Middle frontal gyrus (tissue), 1 donor: ENCODE measurements around the gene ADRA2A.

Experiments
- DNase-seq: peaks from one replicate; pipeline ENCODE4 v3.0.0-alpha.2; 2015; ENCODE audit warnings: low spot score; ENCODE audit errors: extremely low spot score

Gene ADRA2A

GRCh38 chr10:111109501-111110242 is 32.8 kb downstream of the ADRA2A start:
- no peak for DNase-seq

GRCh38 chr10:111110771-111111170 is 33.9 kb downstream of the ADRA2A start:
- no peak for DNase-seq

- DNase-seq = no peak
These were observed 35.5 kb downstream of the ADRA2A start for GRCh38 chr10:111112333-111112732.

- DNase-seq = no peak
These were observed 36.6 kb downstream of the ADRA2A start for GRCh38 chr10:111113238-111113960.

GRCh38 chr10:111113961-111114757 is 37.3 kb downstream of the ADRA2A start:
- DNase-seq = no peak

GRCh38 chr10:111114758-111115500 is 38.1 kb downstream of the ADRA2A start:
- no peak for DNase-seq

GRCh38 chr10:111116211-111116610 is 39.4 kb downstream of the ADRA2A start:
- DNase-seq = no peak

- no peak for DNase-seq
These were observed 40.1 kb downstream of the ADRA2A start for GRCh38 chr10:111116762-111117445.

- DNase-seq = no peak
These were observed 40.9 kb downstream of the ADRA2A start for GRCh38 chr10:111117528-111118277.

GRCh38 chr10:111118758-111119157 is 41.9 kb downstream of the ADRA2A start:
- DNase-seq = no peak

GRCh38 chr10:111119637-111120036 is 42.8 kb downstream of the ADRA2A start:
- no peak for DNase-seq

GRCh38 chr10:111122127-111122526 is 45.3 kb downstream of the ADRA2A start:
- no peak for DNase-seq

GRCh38 chr10:111123883-111124282 is 47.1 kb downstream of the ADRA2A start:
- DNase-seq = no peak

- DNase-seq = no peak
These were observed 48.3 kb downstream of the ADRA2A start for GRCh38 chr10:111125102-111125501.

- no peak for DNase-seq
These were observed 49.2 kb downstream of the ADRA2A start for GRCh38 chr10:111126077-111126476.

- no peak for DNase-seq
These were observed 50.4 kb downstream of the ADRA2A start for GRCh38 chr10:111127081-111127848.

- no peak for DNase-seq
These were observed 51.7 kb downstream of the ADRA2A start for GRCh38 chr10:111128331-111129180.

GRCh38 chr10:111129363-111129762 is 52.5 kb downstream of the ADRA2A start:
- no peak for DNase-seq
